HG02973 (cell line): ENCODE results near the gene SLC26A11.

Experiments used
- ATAC-seq: cut with Tn5 transposase; IDR thresholded peaks from one replicate; pipeline ENCODE4 v1.9.1; 2021; ENCODE audit warnings: moderate library complexity; ENCODE audit not compliant: unreplicated experiment

Gene SLC26A11

GRCh38 chr17:80216473-80217456 lies 3.5 kb upstream of the SLC26A11 start:
- ATAC-seq, result no peak

- ATAC-seq, result no peak
These were observed 2.4 kb upstream of the SLC26A11 start for GRCh38 chr17:80217703-80218362.

DNA sequence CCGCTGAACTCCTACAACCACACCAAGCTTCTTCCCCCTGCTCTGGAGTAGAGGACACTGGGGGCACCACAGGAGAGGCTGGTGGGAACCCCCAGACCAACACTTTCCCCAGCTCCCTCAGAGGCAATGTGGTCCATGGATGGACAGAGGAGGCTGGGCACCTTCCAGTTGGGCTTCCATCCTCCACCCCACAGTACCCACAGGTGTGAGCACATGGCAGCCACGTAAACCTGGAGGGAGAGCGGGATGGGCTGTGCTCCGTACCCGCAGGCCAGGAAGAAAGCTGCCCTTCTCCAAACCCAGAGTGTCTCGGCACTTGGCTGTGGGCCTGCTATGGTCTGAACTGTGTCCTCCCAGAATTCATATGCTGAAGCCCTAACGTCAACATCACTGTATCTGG lies 1.8 kb upstream of the SLC26A11 start:
- ATAC-seq, result no peak

- ATAC-seq, result peak; percentile 57
These were observed 1.0 kb upstream of the SLC26A11 start for GRCh38 chr17:80219013-80219762.

DNA sequence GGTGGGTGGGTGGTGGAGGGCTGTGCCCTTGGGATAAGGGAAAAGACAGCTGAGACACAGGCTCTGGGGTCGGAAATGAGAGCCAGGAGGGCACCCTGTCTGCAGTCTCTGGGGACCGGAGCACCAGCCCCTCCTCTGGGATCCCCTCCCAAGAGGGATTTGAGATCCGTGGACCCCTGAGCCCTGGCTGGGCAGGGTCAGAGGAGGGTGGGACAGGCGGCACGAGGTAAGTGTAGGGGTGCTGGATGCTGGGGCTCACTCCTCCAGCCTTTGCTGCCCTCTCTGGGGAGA lies 519 bp upstream of the SLC26A11 start:
- no peak for ATAC-seq

DNA sequence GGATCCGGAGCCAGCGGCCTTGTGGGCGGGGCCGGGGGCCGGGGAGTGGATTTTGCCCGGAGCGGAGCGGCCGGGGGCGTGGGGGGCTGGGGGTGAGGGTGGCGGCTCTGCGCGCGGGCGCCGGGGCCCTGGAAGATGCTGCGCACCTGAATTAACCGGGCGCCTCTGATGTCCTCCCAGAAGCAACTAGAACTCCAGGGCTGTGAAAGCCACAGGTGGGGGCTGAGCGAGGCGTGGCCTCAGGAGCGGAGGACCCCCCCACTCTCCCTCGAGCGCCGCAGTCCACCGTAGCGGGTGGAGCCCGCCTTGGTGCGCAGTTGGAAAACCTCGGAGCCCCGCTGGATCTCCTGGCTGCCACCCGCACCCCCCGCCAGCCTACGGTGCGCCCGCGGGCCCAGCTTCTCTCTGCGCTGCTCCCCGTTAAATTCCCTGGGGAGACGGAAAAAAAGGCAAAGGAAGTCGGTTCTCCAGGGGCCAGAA lies 549 bp downstream of the SLC26A11 start:
- ATAC-seq, result no peak

DNA sequence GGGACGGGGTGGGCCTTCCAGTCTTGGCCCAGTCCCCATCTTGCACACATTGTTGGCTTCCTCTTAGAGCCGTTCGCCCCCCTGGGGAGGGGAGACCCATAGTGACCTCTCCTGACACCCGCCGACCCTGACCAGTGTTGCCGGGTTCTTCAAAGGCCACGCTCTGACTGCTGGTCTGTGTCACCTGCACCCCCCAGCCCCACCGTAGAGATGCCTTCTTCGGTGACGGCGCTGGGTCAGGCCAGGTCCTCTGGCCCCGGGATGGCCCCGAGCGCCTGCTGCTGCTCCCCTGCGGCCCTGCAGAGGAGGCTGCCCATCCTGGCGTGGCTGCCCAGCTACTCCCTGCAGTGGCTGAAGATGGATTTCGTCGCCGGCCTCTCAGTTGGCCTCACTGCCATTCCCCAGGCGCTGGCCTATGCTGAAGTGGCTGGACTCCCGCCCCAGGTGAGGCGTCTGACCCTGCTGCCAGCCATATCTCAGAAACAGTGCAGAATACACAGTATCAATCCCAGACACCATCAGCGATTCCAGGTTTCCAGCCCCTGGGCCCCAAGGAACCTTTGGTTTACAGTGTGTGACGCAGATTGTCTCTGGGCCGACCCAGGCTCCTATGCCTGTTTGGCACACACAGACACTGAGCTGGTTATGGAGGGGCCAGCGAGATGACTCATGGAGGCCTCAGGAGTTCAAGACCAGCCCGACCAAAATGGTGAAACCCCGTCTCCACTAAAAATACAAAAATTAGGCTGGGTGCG lies 1.3 kb downstream of the SLC26A11 start:
- no peak for ATAC-seq

GRCh38 chr17:80222376-80223141 lies 2.3 kb downstream of the SLC26A11 start:
- ATAC-seq, result no peak

GRCh38 chr17:80223142-80223815 lies 3.1 kb downstream of the SLC26A11 start:
- ATAC-seq, result no peak

DNA sequence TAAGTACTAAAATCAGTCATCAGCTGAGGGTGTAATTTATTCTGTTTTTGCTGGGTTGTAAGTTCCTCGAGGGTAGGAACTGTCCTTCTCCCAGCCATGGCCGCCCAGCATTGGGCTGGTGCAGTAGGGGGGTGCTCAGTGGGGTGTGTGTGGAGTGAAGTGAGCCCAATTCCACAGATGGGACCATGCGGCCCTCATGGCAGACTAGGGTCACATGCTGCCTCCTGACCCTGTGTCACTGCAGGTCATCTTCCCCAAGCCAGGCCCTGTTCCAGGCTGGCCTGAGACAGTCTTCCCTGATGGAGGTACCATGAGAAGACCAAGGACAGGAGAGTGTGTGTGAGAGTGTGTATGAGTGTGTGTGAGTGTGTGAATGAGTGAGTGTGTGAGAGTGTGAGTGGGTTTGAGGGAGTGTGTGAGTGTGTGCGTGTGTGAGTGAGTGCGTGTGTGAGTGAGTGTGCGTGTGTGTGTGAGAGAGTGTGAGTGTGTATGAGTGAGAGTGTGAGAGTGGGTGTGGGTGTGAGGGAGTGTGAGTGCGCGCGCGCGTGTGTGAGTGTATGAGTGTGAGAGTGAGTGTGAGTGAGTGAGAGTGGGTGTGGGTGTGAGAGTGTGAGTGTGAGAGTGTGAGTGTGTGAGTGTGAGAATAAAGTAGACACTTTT lies 3.7 kb downstream of the SLC26A11 start:
- no peak for ATAC-seq

DNA sequence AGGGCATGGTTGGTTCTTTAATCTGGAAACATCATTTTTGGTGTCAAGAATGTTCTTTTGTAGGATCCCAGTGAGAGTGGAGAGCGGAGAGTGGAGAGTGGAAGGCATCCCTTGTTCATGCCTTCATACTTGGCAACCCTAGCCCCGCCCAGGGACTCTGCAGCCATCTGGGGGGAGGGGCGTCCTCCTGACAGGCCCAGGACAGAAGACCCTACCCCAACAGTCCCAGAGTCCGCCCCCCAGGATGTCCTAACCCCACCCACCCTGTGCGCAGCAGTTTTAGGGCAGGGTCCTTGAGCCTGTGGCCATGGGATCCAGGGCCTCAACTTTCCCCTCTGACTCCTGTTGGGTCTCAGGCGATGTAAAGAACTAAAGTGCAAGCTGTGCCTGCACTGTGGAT lies 4.5 kb downstream of the SLC26A11 start:
- ATAC-seq, result no peak

DNA sequence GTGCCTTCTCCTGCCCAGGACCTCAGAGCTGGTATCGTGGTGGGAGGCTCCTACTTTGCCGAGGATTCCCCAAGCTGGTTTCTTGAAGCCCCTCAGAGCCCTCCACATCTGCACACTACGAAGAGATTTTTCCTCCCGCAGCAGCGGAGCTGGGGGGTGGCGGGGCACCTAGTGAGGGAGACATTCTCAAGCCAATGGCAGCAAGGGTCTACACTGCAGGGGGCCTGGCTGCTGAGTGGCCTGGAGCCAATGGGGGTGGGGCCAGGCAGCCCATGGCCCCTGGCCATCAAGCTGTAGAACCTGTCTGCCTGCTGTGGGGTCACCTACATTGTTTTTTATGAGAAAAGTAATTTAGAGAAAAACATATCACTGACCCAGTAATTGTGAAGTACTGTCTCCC lies 5.0 kb downstream of the SLC26A11 start:
- ATAC-seq, result no peak

- no peak for ATAC-seq
These were observed 6.9 kb downstream of the SLC26A11 start for GRCh38 chr17:80227156-80227555.

DNA sequence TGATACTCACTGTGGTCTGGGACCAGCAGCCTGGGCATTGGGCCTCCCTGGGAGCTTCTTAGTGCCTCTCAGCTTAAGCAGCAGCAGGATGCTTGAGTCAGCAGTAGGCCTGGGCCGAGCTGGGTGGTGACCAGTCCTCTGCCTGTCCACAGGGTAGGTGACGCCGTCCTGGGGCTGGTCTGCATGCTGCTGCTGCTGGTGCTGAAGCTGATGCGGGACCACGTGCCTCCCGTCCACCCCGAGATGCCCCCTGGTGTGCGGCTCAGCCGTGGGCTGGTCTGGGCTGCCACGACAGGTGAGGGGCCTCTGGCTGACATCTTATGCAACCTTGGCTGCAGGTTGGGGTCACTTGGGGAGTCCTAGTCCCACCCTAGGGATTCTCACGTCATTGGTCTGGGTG lies 7.4 kb downstream of the SLC26A11 start:
- ATAC-seq, result no peak

DNA sequence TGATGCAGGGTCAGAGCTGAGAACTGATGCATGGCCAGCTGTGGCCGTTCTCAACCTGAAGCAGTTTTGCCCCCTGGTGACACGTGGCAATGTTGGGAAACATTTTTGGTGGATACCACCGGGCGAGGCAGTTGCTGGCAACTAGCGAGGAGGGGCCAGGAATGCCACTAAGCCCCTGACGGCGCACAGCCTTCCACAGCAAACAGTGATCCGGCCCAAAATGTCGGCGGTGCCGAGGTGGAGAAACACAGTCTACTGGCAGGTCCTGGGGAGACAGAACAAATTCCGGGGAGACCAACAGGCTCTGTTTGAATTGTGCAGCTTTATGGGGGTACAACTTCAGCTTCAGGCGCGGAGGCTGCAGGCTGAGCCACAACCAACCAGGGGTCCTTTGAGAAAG lies 8.2 kb downstream of the SLC26A11 start:
- no peak for ATAC-seq

- no peak for ATAC-seq
These were observed 8.8 kb downstream of the SLC26A11 start for GRCh38 chr17:80229011-80229410.

DNA sequence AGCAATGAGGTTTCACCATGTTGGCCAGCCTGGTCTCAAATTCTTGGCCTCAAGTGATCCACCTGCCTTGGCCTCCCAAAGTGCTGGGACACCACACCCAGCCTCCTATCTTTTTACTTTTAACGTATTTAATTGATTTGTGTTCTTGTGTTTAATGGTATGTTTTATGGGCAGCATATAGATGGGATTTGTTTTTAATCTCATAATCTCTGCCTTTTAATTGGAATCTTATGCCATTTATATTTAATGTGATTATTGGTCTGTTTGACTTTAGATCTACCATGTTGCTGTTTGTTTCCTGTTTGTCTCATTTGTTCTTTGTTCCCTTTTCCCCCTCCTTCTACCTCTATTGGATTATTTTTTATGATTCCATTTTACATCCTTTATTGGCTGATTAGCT lies 12.2 kb downstream of the SLC26A11 start:
- no peak for ATAC-seq

DNA sequence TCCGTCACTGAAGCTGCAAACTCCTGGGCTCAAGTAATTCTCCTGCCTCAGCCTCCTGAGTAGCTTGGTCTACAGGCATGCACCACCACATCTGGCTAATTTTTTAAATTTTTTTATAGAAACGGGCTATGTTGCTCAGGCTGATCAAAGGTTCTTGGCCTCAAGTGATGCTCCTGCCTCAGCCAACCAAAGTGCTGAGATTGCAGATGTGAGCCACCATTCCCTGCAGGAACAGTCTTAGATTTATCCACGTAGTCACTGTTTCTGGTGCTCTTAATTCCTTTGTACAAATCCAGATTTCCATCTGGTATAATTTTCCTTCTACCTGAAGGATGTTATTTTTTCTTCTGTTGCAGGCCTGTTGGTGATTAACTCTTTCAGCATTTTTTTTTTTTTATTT lies 13.0 kb downstream of the SLC26A11 start:
- ATAC-seq, result no peak

DNA sequence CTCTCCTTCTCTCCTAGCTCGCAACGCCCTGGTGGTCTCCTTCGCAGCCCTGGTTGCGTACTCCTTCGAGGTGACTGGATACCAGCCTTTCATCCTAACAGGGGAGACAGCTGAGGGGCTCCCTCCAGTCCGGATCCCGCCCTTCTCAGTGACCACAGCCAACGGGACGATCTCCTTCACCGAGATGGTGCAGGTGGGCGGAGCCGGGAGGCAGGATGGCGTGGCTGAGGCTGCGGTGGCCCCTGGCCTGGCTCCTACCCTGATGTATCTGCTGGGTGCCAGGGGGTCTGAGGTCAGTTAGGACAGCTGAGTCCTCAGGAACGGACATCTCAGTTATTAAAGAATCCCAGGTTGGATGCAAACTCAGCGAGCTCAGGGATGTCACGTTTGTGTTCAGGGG lies 16.7 kb downstream of the SLC26A11 start:
- ATAC-seq, result no peak
